ENCODE results near the gene DOCK3.

DNA sequence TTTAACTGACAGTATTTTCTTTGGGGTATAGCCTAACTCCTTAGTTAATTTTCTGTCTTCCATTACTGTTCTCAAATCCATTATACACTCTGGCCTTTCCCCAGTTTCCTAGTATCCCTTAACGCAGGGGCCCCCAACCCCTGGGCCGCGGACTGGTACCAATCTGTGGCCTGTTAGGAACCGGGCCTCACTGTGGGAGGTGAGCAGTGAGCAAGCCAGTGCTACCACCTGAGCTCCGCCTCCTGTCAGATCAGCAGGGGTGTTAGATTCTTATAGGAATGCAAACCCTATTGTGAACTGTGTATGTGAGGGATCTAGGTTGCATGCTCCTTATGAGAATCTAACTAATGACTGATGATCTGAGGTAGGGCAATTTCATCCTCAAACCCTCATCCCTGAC lies 75.1 kb downstream of the DOCK3 start:
- TF ChIP-seq POLR2AphosphoS5 (IDR thresholded peaks at IDR 0.05; ENCODE audit: low read depth, low read length), result no peak
- TF ChIP-seq TAF1 (IDR thresholded peaks at IDR 0.05; ENCODE audit: borderline replicate concordance, insufficient read depth, low read length), result no peak
- TF ChIP-seq, protein P1, sequence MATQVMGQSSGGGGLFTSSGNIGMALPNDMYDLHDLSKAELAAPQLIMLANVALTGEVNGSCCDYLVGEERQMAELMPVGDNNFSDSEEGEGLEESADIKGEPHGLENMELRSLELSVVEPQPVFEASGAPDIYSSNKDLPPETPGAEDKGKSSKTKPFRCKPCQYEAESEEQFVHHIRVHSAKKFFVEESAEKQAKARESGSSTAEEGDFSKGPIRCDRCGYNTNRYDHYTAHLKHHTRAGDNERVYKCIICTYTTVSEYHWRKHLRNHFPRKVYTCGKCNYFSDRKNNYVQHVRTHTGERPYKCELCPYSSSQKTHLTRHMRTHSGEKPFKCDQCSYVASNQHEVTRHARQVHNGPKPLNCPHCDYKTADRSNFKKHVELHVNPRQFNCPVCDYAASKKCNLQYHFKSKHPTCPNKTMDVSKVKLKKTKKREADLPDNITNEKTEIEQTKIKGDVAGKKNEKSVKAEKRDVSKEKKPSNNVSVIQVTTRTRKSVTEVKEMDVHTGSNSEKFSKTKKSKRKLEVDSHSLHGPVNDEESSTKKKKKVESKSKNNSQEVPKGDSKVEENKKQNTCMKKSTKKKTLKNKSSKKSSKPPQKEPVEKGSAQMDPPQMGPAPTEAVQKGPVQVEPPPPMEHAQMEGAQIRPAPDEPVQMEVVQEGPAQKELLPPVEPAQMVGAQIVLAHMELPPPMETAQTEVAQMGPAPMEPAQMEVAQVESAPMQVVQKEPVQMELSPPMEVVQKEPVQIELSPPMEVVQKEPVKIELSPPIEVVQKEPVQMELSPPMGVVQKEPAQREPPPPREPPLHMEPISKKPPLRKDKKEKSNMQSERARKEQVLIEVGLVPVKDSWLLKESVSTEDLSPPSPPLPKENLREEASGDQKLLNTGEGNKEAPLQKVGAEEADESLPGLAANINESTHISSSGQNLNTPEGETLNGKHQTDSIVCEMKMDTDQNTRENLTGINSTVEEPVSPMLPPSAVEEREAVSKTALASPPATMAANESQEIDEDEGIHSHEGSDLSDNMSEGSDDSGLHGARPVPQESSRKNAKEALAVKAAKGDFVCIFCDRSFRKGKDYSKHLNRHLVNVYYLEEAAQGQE (IDR thresholded peaks at IDR 0.05; ENCODE audit: insufficient read depth in 1 of 2, low read depth in 2 of 2, low read length in 2 of 2), result no peak

Data from PFSK-1 (cell line).